VCaP (cell line): ENCODE measurements around the gene CASK.

Experiments
- H3K27ac ChIP-seq: fragments of 450-650 bp; 2 replicates; pipeline ENCODE4 v1.5.1; 2017
- CTCF ChIP-seq: fragments of 450-650 bp; conservative IDR thresholded peaks from 2 replicates; pipeline ENCODE4 v1.5.1; 2017; ENCODE audit warnings: mild to moderate bottlenecking, moderate library complexity

The CASK gene

GRCh38 chrX:41796577-41796976 lies 126.8 kb downstream of the CASK start:
- no peak overlapping the region for H3K27ac ChIP-seq
- TF ChIP-seq CTCF, result no peak

GRCh38 chrX:41796046-41796445 lies 127.3 kb downstream of the CASK start:
- H3K27ac ChIP-seq, result no peak overlapping the region
- no peak for TF ChIP-seq CTCF

GRCh38 chrX:41789374-41789773 lies 134.0 kb downstream of the CASK start:
- no peak for TF ChIP-seq CTCF
- no peak overlapping the region for H3K27ac ChIP-seq

GRCh38 chrX:41785685-41786084 lies 137.7 kb downstream of the CASK start:
- no peak for TF ChIP-seq CTCF
- no peak overlapping the region for H3K27ac ChIP-seq

- TF ChIP-seq CTCF, result peak; percentile 78
- H3K27ac ChIP-seq, result no peak overlapping the region
Measured at GRCh38 chrX:41781500-41781899, 141.9 kb downstream of the CASK start.

- TF ChIP-seq CTCF, result no peak
- no peak overlapping the region for H3K27ac ChIP-seq
Measured at GRCh38 chrX:41779941-41780340, 143.4 kb downstream of the CASK start.

GRCh38 chrX:41779030-41779564 lies 144.3 kb downstream of the CASK start:
- TF ChIP-seq CTCF, result no peak
- no peak overlapping the region for H3K27ac ChIP-seq
